Activated CD8-positive, alpha-beta T cell treated with anti-CD3 and anti-CD28 coated beads, Interleukin-2, amount 10 ng/mL, durations not matched to agents 7 days and 5 days (primary cell): ENCODE measurements around the gene NLGN4X. TPM values are rescaled to one million over a fixed set of nuclear protein-coding genes. Genes with fewer than 3 reads are reported as not detected.

Source experiments
- ATAC-seq: fragments of 150-1000 bp; cut with Tn5 transposase; one replicate; pipeline ENCODE4 v1.10.0; 2021; ENCODE audit warnings: moderate library complexity
- CTCF ChIA-PET: fragments of 350-600 bp; sonication (Branson Sonifier 250); formaldehyde crosslinking; loops from one replicate; lab custom pipeline; 2021; ENCODE audit warnings: antibody characterized with exemption; lab: Charles Lee
- POLR2A ChIA-PET: fragments of 350-600 bp; sonication (Branson Sonifier 250); formaldehyde crosslinking; loops from one replicate; lab custom pipeline; 2021; ENCODE audit warnings: antibody characterized with exemption; lab: Charles Lee
- DNase-seq: peaks from one replicate; pipeline ENCODE4 v3.0.0-alpha.2; 2020
- H3K27ac Mint-ChIP-seq: one replicate; pipeline ENCODE4 v1.8.0; 2021; ENCODE audit warnings: mild to moderate bottlenecking, mixed read lengths
- H3K27me3 Mint-ChIP-seq: one replicate; pipeline ENCODE4 v1.8.0; 2021; ENCODE audit warnings: low read depth, mixed read lengths
- H3K36me3 Mint-ChIP-seq: one replicate; pipeline ENCODE4 v1.8.0; 2021; ENCODE audit warnings: low read depth, mixed read lengths
- H3K4me1 Mint-ChIP-seq: one replicate; pipeline ENCODE4 v1.8.0; 2021; ENCODE audit warnings: low read depth, mixed read lengths
- H3K4me3 Mint-ChIP-seq: one replicate; pipeline ENCODE4 v1.8.0; 2021; ENCODE audit warnings: mild to moderate bottlenecking, mixed read lengths
- H3K9me3 Mint-ChIP-seq: one replicate; pipeline ENCODE4 v1.8.0; 2022; ENCODE audit warnings: mixed read lengths; ENCODE audit not compliant: insufficient read depth
- total RNA-seq, 2 experiments: library from RNA; stranded (reverse); gene quantifications; one replicate each; pipeline ENCODE4 v1.2.3, GENCODE V29; 2021

Gene NLGN4X
- total RNA-seq, 2 experiments from 2014 or later, result not detected

DNA sequence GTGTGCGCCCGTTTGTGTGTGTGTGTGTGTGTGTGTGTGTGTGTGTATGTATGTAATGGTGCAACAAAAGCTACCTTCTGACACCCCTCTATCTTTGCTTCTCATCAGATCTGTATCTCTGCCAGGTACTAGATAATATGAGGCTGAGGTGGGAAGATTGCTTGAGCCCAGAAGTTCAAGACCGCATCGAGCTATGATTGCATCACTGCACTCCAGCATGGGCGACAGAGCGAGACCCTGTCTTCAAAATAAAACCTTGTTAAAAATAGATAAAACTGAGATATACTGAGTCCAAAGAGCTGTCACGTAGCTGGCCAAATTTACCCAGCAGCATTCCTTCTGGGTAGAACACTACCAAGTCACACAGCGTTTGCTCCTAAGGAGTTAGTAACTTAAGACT lies 18.4 kb downstream of the NLGN4X start:
- POLR2A ChIA-PET, result no interaction called here
- no peak for ATAC-seq

DNA sequence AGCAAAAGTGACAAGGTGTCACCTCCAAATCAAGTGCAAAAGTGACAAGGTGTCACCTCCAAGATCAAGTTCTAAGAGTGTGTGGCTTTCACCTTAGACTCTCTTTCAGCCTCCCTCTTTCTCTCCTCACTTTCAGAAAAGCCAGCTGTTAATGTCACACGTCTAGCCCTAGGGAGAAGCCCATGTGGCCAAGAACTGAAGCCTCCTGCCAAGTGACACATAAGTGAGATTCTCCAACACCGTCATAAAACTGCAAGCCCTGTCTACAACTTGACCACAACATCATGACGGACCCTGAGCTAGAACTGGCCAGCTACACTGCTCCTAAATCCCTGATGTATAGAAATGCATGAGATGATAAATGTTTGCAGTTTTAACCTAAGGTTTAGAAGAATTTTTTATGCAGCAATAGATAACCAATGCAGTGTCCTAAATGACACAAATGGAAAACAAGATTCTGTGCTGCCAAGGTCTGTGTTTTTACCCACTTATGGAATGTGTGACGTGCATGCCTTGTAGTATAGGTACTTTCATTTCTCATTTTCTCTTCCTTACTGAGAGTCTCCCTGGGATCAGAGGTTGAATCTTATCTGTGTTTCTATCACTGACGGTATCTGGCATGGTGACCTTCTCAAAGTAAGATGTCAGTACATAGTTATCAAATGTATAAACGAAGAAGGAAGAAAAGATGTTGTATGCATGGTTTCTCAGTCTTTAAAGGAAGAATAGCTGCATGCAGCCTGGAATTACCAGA lies 25.0 kb downstream of the NLGN4X start:
- Mint-ChIP-seq H3K9me3 (no peaks in the 10 kb centered on the region), H3K4me1 (no peaks in the 10 kb centered on the region), H3K27ac (no peak overlapping the region), H3K4me3 (no peak overlapping the region), H3K27me3 (no peaks in the 10 kb centered on the region), H3K36me3 (no peaks in the 10 kb centered on the region)
- no peak for DNase-seq
- CTCF ChIA-PET, result no interaction called here
- ATAC-seq, result no peak
- POLR2A ChIA-PET, result no interaction called here

More for the DNA sequence above, 18.4 kb downstream of the NLGN4X start:
- no peak for DNase-seq
- H3K4me3 Mint-ChIP-seq, result no peak overlapping the region
- no peaks in the 10 kb centered on the region for H3K4me1 Mint-ChIP-seq
- CTCF ChIA-PET, result no interaction called here
- no peak overlapping the region for H3K27ac Mint-ChIP-seq
- H3K9me3 Mint-ChIP-seq, result no peaks in the 10 kb centered on the region
- no peaks in the 10 kb centered on the region for H3K36me3 Mint-ChIP-seq
- no peaks in the 10 kb centered on the region for H3K27me3 Mint-ChIP-seq

DNA sequence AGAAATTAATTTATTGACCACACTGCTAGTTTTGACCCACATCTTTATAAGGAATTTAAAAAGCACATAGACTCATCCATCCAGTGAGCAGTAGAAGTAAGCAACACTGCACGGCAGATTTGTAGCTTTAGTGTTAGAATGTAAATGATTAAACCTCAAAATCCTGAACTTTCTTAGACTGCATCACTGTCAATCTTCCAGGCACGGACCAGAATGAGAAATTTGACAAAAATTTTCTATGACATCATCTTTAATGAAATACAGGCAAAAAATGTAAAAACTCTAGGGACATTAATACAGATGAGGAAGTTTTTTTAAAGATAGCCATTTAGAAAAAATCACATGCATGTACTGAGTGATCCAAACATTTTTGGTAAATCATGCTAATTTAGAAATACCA lies 29.2 kb downstream of the NLGN4X start:
- H3K9me3 Mint-ChIP-seq, result no peaks in the 10 kb centered on the region
- ATAC-seq (no peak), DNase-seq (no peak)
- no peak overlapping the region for H3K27ac Mint-ChIP-seq
- CTCF ChIA-PET, result no interaction called here
- POLR2A ChIA-PET, result no interaction called here
- H3K4me1 Mint-ChIP-seq, result no peaks in the 10 kb centered on the region
- no peaks in the 10 kb centered on the region for H3K36me3 Mint-ChIP-seq
- H3K4me3 Mint-ChIP-seq, result no peak overlapping the region
- H3K27me3 Mint-ChIP-seq, result no peaks in the 10 kb centered on the region

DNA sequence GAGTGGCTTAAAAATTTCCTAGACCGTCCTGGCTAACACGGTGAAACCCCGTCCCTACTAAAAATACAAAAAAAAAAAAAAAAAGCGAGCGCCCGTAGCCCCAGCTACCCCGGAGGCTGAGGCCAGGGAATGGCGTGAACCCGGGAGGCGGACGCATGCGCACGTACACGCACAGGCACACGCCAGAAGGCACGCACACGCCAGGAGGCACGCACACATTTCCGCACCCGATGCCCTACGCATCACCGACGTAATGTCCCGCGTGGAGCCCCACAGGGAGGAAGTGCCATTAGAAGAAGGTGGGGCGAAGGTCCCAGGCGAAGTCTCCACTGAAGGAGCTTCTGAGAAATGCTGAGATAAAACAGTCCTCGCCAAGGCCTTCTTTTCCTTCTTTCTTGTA lies 41.4 kb downstream of the NLGN4X start:
- no peaks in the 10 kb centered on the region for H3K36me3 Mint-ChIP-seq
- no peaks in the 10 kb centered on the region for H3K4me1 Mint-ChIP-seq
- no peaks in the 10 kb centered on the region for H3K27me3 Mint-ChIP-seq
- ATAC-seq (no peak), DNase-seq (no peak)
- ChIA-PET POLR2A (no interaction called here), CTCF (no interaction called here)
- H3K27ac Mint-ChIP-seq, result no peak overlapping the region
- no peaks in the 10 kb centered on the region for H3K9me3 Mint-ChIP-seq
- no peak overlapping the region for H3K4me3 Mint-ChIP-seq

DNA sequence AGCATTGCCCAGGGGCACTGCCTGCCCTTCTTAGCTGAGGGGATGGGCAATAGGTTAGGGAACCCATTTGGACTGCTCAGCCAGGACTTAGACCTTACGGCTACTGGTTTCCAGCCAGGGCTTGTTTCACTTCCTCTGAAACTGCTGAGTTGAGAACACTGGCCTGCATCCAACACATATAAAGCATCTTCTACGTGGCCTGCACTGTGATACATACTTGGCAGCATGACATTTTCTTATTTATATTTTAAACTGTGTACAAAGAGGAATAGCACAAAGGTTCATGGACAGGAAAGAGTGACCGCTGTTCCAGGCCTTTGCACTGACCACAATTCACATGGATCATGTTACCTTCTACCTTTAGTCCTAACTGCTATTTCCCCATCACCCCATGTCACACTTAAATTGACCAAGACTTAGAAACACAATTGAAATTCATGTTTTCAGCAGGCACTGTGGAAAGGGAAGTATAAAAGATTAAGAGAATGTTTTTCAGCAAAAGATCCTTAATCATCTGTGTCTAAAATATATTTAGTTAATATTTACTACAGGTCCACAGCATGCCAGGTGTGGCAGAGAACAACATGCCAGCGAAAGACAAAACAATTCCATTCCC lies 43.7 kb downstream of the NLGN4X start:
- Mint-ChIP-seq H3K9me3 (no peaks in the 10 kb centered on the region), H3K4me1 (no peaks in the 10 kb centered on the region), H3K27me3 (no peaks in the 10 kb centered on the region), H3K27ac (no peak overlapping the region), H3K4me3 (no peak overlapping the region), H3K36me3 (no peaks in the 10 kb centered on the region)
- ChIA-PET POLR2A (no interaction called here), CTCF (no interaction called here)
- ATAC-seq (no peak), DNase-seq (no peak)

DNA sequence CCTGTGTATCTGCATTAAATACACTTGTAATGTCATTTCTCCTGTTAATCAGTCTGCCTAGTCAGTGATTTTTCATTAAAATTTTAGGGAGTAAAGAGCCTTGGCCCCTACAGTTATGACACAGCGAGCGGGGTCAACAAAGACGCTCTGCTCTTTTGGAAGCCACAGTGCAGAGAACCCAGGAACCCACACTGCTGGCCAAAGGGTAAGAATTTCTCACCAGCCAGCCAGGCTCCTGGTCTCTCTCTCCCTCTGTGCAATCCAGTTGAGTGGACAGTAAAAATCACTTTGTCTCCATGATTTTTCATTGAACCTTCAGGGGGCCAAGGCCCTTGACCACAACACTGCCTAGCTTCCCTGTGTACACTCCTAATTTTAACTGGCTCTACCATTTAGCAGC lies 52.8 kb downstream of the NLGN4X start:
- ATAC-seq (no peak), DNase-seq (no peak)
- CTCF ChIA-PET, result no interaction called here
- no peaks in the 10 kb centered on the region for H3K36me3 Mint-ChIP-seq
- POLR2A ChIA-PET, result no interaction called here
- no peaks in the 10 kb centered on the region for H3K4me1 Mint-ChIP-seq
- peaks cover 6% of the 10 kb centered on the region for H3K9me3 Mint-ChIP-seq
- no peak overlapping the region for H3K4me3 Mint-ChIP-seq
- H3K27me3 Mint-ChIP-seq, result no peaks in the 10 kb centered on the region
- no peak overlapping the region for H3K27ac Mint-ChIP-seq

DNA sequence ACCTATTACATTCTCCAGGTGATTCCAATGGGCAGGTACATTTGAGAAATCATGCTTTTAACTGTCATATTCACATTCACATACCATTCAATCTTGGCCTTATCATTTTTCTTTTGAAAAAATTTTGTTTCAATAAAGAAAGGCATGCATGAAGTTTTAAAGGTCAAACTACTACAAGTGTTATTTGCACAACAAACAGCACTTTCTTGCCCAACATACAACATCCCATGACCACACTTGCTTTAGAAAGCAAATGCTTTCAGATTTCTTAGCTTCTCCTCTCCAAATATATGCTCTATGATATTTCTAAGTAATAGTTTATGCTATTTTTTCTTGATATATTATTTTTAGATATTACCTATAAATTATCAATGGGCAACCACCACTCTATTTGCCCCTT lies 58.2 kb downstream of the NLGN4X start:
- Mint-ChIP-seq H3K9me3 (peaks cover 6% of the 10 kb centered on the region), H3K4me3 (no peak overlapping the region), H3K36me3 (no peaks in the 10 kb centered on the region), H3K27ac (no peak overlapping the region), H3K27me3 (no peaks in the 10 kb centered on the region), H3K4me1 (no peaks in the 10 kb centered on the region)
- CTCF ChIA-PET, result no interaction called here
- no peak for ATAC-seq
- POLR2A ChIA-PET, result no interaction called here
- no peak for DNase-seq

DNA sequence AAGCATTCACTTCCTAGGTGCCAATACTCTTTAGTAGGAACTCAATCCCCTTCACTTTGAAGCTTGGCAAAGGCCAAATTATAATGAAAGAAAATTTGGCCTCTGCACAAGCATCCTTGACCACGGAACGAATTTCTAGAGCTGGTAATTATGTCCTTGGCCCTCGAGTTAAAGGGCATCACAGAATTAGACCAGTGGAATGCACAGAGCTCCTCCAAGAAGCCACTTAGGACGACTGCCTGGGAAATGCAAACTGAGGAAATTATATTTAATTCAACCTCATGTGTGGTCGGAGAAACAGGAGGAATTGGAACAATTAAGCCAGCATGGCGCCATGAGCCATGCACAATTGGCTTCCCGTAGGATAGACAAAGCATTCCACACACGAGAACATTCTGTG lies 59.3 kb downstream of the NLGN4X start:
- DNase-seq (no peak), ATAC-seq (no peak)
- Mint-ChIP-seq H3K27me3 (no peaks in the 10 kb centered on the region), H3K4me1 (no peaks in the 10 kb centered on the region), H3K4me3 (no peak overlapping the region), H3K9me3 (no peaks in the 10 kb centered on the region), H3K36me3 (no peaks in the 10 kb centered on the region), H3K27ac (no peak overlapping the region)
- CTCF ChIA-PET, result no interaction called here
- POLR2A ChIA-PET, result no interaction called here

DNA sequence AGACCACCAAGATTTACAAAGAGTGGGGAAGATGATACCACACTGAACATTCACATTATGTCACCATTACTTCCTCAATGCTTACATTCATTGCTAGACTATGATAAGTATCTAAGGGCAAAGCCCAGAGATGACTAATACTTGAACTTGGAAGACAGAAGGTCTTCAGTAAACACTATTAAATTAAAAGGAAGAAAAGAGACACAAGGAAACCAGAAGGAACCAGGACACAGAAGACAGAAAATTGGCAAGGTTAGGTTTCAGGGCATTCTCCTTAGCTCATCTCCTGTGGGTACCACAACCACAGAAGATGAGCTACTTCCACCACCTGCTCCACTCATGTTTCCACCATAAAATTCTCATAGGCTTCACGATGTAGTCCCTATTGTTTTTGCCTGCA lies 64.9 kb downstream of the NLGN4X start:
- CTCF ChIA-PET, result no interaction called here
- Mint-ChIP-seq H3K27ac (no peak overlapping the region), H3K4me1 (no peaks in the 10 kb centered on the region), H3K9me3 (no peaks in the 10 kb centered on the region), H3K27me3 (no peaks in the 10 kb centered on the region), H3K4me3 (no peak overlapping the region), H3K36me3 (no peaks in the 10 kb centered on the region)
- DNase-seq (no peak), ATAC-seq (no peak)
- POLR2A ChIA-PET, result no interaction called here

DNA sequence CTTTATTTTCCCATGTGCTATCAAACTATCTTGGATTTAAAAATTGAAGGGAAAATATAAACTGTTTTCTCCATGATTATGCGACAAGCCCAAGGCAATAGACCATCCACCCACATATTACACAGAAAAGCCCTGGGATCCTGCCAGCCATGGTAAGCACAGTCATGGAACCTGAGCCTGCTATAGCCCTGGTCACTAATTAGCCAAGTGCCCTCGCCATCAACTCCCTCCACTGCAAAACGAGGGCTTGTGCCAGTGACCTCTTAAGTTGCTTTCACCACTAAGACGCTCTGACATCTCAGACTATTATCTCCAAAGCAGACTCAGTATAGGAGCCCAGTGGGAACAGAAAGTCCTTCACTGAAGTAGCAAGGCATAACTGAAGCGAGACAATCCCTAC lies 69.2 kb downstream of the NLGN4X start:
- no peak overlapping the region for H3K27ac Mint-ChIP-seq
- CTCF ChIA-PET, result no interaction called here
- no peaks in the 10 kb centered on the region for H3K27me3 Mint-ChIP-seq
- no peaks in the 10 kb centered on the region for H3K36me3 Mint-ChIP-seq
- H3K9me3 Mint-ChIP-seq, result no peaks in the 10 kb centered on the region
- POLR2A ChIA-PET, result no interaction called here
- DNase-seq (no peak), ATAC-seq (no peak)
- H3K4me3 Mint-ChIP-seq, result no peak overlapping the region
- no peaks in the 10 kb centered on the region for H3K4me1 Mint-ChIP-seq

DNA sequence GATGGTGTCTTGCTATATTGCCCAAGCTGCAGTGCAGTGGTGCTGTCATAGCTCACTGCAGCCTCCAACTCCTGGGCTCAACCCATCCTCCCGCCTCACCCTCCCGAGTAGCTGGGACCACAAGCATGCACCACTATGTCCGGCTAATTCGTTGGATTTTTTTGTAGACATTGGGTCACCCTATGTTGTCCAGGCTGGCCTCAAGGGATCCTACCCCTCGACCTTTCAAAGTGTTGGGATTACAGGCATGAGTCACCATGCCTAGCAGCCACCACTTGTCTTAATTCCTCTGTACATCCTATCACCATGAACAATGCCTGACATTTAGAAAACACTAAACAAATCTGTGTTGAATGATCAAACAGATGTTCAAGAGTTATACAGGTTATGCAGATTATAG lies 76.7 kb downstream of the NLGN4X start:
- Mint-ChIP-seq H3K4me1 (no peaks in the 10 kb centered on the region), H3K4me3 (no peak overlapping the region), H3K36me3 (no peaks in the 10 kb centered on the region), H3K27ac (no peak overlapping the region), H3K27me3 (no peaks in the 10 kb centered on the region), H3K9me3 (no peaks in the 10 kb centered on the region)
- ATAC-seq (no peak), DNase-seq (no peak)
- ChIA-PET CTCF (no interaction called here), POLR2A (no interaction called here)

DNA sequence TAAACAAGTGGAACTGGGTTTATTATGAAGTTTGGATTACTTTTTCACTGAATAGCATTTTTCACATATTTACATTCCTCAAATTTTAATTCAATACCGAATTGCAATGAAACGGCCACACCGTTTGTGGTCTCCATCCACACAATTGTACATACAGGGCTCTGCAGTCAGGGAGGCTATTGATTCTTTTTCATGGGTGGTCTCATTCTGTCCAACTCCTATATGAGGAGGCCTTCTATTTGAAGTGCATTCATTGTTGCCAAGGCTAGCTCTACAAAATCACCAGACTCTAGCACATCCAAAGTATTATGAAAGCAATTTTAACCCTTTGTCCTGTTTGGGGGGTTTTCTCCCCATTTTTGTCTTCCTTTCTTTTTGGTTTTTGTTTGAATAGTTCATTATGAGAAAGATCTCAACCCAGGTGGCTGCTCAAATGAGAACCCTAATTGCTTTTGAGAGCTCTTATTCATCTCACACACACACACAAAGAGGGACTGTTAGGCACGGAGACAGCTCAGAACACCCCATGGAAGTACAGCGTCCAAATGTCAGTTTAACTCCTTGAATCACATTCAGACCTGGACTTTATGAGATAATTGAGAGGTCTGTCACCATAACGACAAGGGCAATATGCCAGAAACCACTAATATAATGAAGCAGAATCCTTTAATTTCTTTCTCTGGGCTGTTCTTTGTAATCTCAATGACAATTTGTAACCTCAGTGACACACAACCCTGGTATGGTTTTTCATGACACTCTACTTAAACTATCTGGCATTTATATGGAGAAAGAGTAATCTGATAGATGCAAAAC lies 79.4 kb downstream of the NLGN4X start:
- no peak for ATAC-seq
- Mint-ChIP-seq H3K9me3 (no peaks in the 10 kb centered on the region), H3K4me1 (no peaks in the 10 kb centered on the region), H3K27ac (no peak overlapping the region), H3K36me3 (no peaks in the 10 kb centered on the region), H3K27me3 (no peaks in the 10 kb centered on the region), H3K4me3 (no peak overlapping the region)
- ChIA-PET POLR2A (no interaction called here), CTCF (no interaction called here)
- DNase-seq, result no peak
